Nephron progenitor cell (in vitro differentiated cells): ENCODE measurements around the gene UBE2H.

Experiments
- DNase-seq: peaks from one replicate; pipeline ENCODE4 v3.0.0; 2021
- H3K27ac Mint-ChIP-seq: 2 replicates; pipeline ENCODE4 v1.8.0; 2021; ENCODE audit warnings: mild to moderate bottlenecking, moderate library complexity, mixed read lengths
- H3K27me3 Mint-ChIP-seq: 2 replicates; pipeline ENCODE4 v1.8.0; 2021; ENCODE audit warnings: mild to moderate bottlenecking, low read depth, mixed read lengths; ENCODE audit not compliant: poor library complexity
- H3K36me3 Mint-ChIP-seq: 2 replicates; pipeline ENCODE4 v1.8.0; 2021; ENCODE audit warnings: low read depth, mixed read lengths
- H3K4me1 Mint-ChIP-seq: 2 replicates; pipeline ENCODE4 v1.8.0; 2021; ENCODE audit warnings: mixed read lengths
- H3K4me3 Mint-ChIP-seq: 2 replicates; pipeline ENCODE4 v1.8.0; 2021; ENCODE audit warnings: mild to moderate bottlenecking, moderate library complexity, mixed read lengths
- H3K9me3 Mint-ChIP-seq: 2 replicates; pipeline ENCODE4 v1.8.0; 2021; ENCODE audit warnings: mild to moderate bottlenecking, moderate library complexity, mixed read lengths
- CTCF ChIP-seq: fragments of 200-600 bp; sonication (generic); IDR thresholded peaks from 2 replicates; pipeline ENCODE4 v1.5.0; 2021; ENCODE audit warnings: antibody characterized with exemption

The UBE2H gene

DNA sequence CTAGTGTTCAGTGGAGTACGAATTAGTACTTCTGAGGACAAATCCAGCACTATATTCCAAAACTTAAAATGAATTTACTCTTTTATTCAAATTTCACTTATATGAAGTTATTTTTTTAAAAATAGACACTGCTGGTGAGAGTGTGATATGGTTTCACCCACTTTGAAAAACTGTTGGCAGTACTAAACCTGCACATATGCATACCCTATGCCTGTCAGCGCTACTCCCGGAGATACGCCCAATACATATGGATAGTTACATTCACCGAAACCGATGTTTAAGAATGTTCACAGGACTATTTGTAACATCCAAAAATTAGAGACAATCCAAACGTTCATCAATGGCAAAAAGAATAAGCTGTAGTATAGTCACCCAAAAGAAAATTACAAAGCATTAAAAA, 69.6 kb downstream of the UBE2H start:
- H3K4me3 Mint-ChIP-seq = no peak overlapping the region
- H3K4me1 Mint-ChIP-seq = peaks cover 15% of the 10 kb centered on the region
- no peak for TF ChIP-seq CTCF

GRCh38 chr7:129882531-129882930, 70.2 kb downstream of the UBE2H start:
- Mint-ChIP-seq H3K27me3 (no peaks in the 10 kb centered on the region), H3K27ac (peak overlapping the region; percentile 6), H3K36me3 (peaks cover 58% of the 10 kb centered on the region), H3K9me3 (no peaks in the 10 kb centered on the region), H3K4me3 (no peak overlapping the region), H3K4me1 (peaks cover 15% of the 10 kb centered on the region)
- TF ChIP-seq CTCF = no peak
- no peak for DNase-seq

More for the DNA sequence above, 69.6 kb downstream of the UBE2H start:
- DNase-seq = no peak
- H3K9me3 Mint-ChIP-seq = no peaks in the 10 kb centered on the region
- H3K27ac Mint-ChIP-seq = peak overlapping the region; percentile 80
- no peaks in the 10 kb centered on the region for H3K27me3 Mint-ChIP-seq
- H3K36me3 Mint-ChIP-seq = peaks cover 58% of the 10 kb centered on the region

DNA sequence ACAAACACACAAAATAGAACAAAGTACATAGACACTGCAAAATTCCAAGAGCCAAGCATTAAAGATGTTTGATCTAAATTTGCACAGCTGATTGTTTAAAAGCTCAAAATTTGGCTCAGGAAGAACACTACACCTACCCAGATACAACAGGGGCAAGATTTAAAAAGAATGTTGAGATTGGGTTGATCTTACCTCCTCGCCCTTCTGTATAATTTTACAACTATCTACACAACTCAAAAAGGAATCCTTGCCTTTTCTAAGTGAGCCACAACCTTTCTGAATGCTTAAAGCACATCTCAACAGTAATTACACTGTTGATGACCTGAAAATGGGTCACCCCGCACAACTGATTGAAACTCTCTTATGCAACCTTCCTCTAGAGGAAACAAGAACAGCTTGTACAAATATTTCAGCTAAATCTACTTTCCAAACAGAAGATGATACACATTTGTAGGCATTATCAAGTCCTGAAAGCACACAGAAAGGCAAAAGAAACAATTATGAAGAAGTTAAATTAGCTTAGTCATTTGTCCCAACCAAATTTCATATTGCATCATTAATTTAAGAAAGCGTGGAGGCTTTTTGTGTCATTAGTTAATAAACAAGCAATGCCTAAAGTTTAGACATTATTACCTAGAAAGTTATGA, 75.5 kb downstream of the UBE2H start:
- no peaks in the 10 kb centered on the region for H3K27me3 Mint-ChIP-seq
- no peak for DNase-seq
- peaks cover 6% of the 10 kb centered on the region for H3K4me1 Mint-ChIP-seq
- no peaks in the 10 kb centered on the region for H3K9me3 Mint-ChIP-seq
- TF ChIP-seq CTCF = no peak
- peaks cover 57% of the 10 kb centered on the region for H3K36me3 Mint-ChIP-seq
- H3K4me3 Mint-ChIP-seq = no peak overlapping the region
- H3K27ac Mint-ChIP-seq = peak overlapping the region; percentile 10

- Mint-ChIP-seq H3K9me3 (no peaks in the 10 kb centered on the region), H3K4me3 (no peak overlapping the region), H3K27ac (peak overlapping the region; percentile 20), H3K4me1 (no peaks in the 10 kb centered on the region), H3K27me3 (no peaks in the 10 kb centered on the region), H3K36me3 (peaks cover 67% of the 10 kb centered on the region)
- TF ChIP-seq CTCF = no peak
- no peak for DNase-seq
These were observed 76.9 kb downstream of the UBE2H start for GRCh38 chr7:129875745-129876411.

GRCh38 chr7:129875160-129875559, 77.6 kb downstream of the UBE2H start:
- Mint-ChIP-seq H3K27ac (no peak overlapping the region), H3K36me3 (peaks cover 75% of the 10 kb centered on the region), H3K27me3 (no peaks in the 10 kb centered on the region), H3K4me1 (no peaks in the 10 kb centered on the region), H3K4me3 (no peak overlapping the region), H3K9me3 (no peaks in the 10 kb centered on the region)
- no peak for DNase-seq
- no peak for TF ChIP-seq CTCF

DNA sequence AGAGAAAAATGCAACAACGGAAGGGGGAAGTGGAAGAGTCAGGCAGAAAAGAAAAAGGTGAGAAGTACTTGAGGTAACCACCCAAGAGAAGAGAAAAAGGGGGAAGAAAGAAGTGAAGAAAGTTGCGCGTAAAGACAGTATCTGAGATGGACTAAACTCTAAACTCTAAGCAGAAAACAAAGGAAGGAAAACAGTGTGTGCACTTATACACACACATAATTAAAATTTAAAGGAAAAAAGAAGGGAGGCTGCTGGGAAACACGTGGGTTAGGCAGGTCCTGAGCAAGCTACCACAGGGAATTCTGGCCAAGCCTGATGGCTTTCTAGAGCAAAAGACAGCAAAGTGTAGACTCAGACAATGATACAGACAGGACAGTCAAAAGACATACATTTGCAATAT, 78.0 kb downstream of the UBE2H start:
- Mint-ChIP-seq H3K4me3 (no peak overlapping the region), H3K27me3 (no peaks in the 10 kb centered on the region), H3K27ac (peak overlapping the region; percentile 14), H3K36me3 (peaks cover 76% of the 10 kb centered on the region), H3K4me1 (no peaks in the 10 kb centered on the region), H3K9me3 (no peaks in the 10 kb centered on the region)
- no peak for DNase-seq
- TF ChIP-seq CTCF = no peak
